ENCODE data around the gene LUZP1.

LUZP1 gene

GRCh38 chr1:23116216-23116836, 52.3 kb downstream of the LUZP1 start:
- no peak for DNase-seq (ENCODE audit: low read depth)

GRCh38 chr1:23114424-23115079, 54.1 kb downstream of the LUZP1 start:
- DNase-seq (ENCODE audit: low read depth), result no peak

- DNase-seq (ENCODE audit: low read depth), result no peak
These were observed 56.8 kb downstream of the LUZP1 start for GRCh38 chr1:23111600-23112535.

GRCh38 chr1:23110391-23110790, 58.3 kb downstream of the LUZP1 start:
- no peak for DNase-seq (ENCODE audit: low read depth)

GRCh38 chr1:23108918-23109533, 59.6 kb downstream of the LUZP1 start:
- DNase-seq (ENCODE audit: low read depth), result no peak

- no peak for DNase-seq (ENCODE audit: low read depth)
These were observed 65.4 kb downstream of the LUZP1 start for GRCh38 chr1:23103001-23103889.

- DNase-seq (ENCODE audit: low read depth), result no peak
These were observed 66.4 kb downstream of the LUZP1 start for GRCh38 chr1:23102289-23102688.

- DNase-seq (ENCODE audit: low read depth), result no peak
These were observed 66.8 kb downstream of the LUZP1 start for GRCh38 chr1:23101887-23102286.

- DNase-seq (ENCODE audit: low read depth), result no peak
These were observed 67.4 kb downstream of the LUZP1 start for GRCh38 chr1:23101101-23101827.

- DNase-seq (ENCODE audit: low read depth), result no peak
These were observed 68.4 kb downstream of the LUZP1 start for GRCh38 chr1:23100074-23100748.

GRCh38 chr1:23099171-23099536, 69.5 kb downstream of the LUZP1 start:
- no peak for DNase-seq (ENCODE audit: low read depth)

GRCh38 chr1:23098463-23099170, 70.0 kb downstream of the LUZP1 start:
- peak; percentile 51 for DNase-seq (ENCODE audit: low read depth)

- DNase-seq (ENCODE audit: low read depth), result no peak
These were observed 71.3 kb downstream of the LUZP1 start for GRCh38 chr1:23097316-23097715.

- no peak for DNase-seq (ENCODE audit: low read depth)
These were observed 76.2 kb downstream of the LUZP1 start for GRCh38 chr1:23092447-23092846.

GRCh38 chr1:23091545-23091944, 77.1 kb downstream of the LUZP1 start:
- no peak for DNase-seq (ENCODE audit: low read depth)

- no peak for DNase-seq (ENCODE audit: low read depth)
These were observed 78.6 kb downstream of the LUZP1 start for GRCh38 chr1:23090056-23090455.

- DNase-seq (ENCODE audit: low read depth), result no peak
These were observed 80.6 kb downstream of the LUZP1 start for GRCh38 chr1:23088027-23088426.

GRCh38 chr1:23085696-23086095, 83.0 kb downstream of the LUZP1 start:
- DNase-seq (ENCODE audit: low read depth), result no peak

- no peak for DNase-seq (ENCODE audit: low read depth)
These were observed 83.8 kb downstream of the LUZP1 start for GRCh38 chr1:23084880-23085279.
